HCT116 (cell line): ENCODE results near the gene IL21.

Experiments
- CTCF ChIP-seq, 3 experiments: fragments of 200-600 bp in 1 of 3; sonication (generic) in 1 of 3; IDR thresholded peaks in 2 of 3; conservative IDR thresholded peaks in 1 of 3; 2 replicates each; pipeline ENCODE4 v1.5.1; 2012 to 2017; ENCODE audit warnings: low read depth in 2 of 3, low read length in 2 of 3, antibody characterized with exemption in 1 of 3, borderline replicate concordance in 1 of 3, control low read depth in 1 of 3, mild to moderate bottlenecking in 1 of 3, mixed read lengths in 1 of 3, mixed run types in 1 of 3, moderate library complexity in 1 of 3; ENCODE audit not compliant: insufficient read depth in 1 of 3
- RAD21 ChIP-seq: IDR thresholded peaks from 2 replicates; pipeline ENCODE4 v1.6.1; 2012; ENCODE audit warnings: low read depth, mild to moderate bottlenecking
- ZNF274 ChIP-seq: fragments of 200-500 bp; sonication (Bioruptor generic); IDR thresholded peaks from 2 replicates; pipeline ENCODE4 v1.6.1; 2014; ENCODE audit warnings: mild to moderate bottlenecking, low read depth, low read length, inconsistent platforms

GRCh38 chr4:122652379-122652778 lies 31.5 kb upstream of the IL21 start:
- TF ChIP-seq RAD21: peak; percentile 38
- no peak for TF ChIP-seq ZNF274
- peak; percentile 25 to 66 (median 50); a peak in 4 of 6 replicates for TF ChIP-seq CTCF (IDR thresholded peaks at IDR 0.05 in 2 of 3, conservative IDR thresholded peaks at IDR 0.05 in 1 of 3; ENCODE audit: borderline replicate concordance in 1 of 3, insufficient read depth in 1 of 3, low read depth in 2 of 3, low read length in 2 of 3)
